Activated T-cell treated with anti-CD3 and anti-CD28 coated beads, Interleukin-2, amount 50 U/mL, for 72 hours (primary cell): ENCODE data around the gene MICALL1. TPM values are rescaled to one million over a fixed set of nuclear protein-coding genes. Genes with fewer than 3 reads are reported as not detected.
A peak's percentile ranks its signal among the peaks of the same experiment; 100 is the strongest.
"Not testable (repeated sequence)": the region's sequence is repeated elsewhere in the genome, so short reads cannot be mapped to it uniquely, and the experiment has no call there.

Source experiments
- ATAC-seq, 2 donors: fragments of 150-1000 bp; cut with Tn5 transposase; replicated peaks in 1 of 2; 2 replicates each; pipeline ENCODE4 v1.10.0; 2021; ENCODE audit warnings: moderate library complexity in 2 of 2, mild to moderate bottlenecking in 1 of 2
- DNase-seq, 2 donors: peaks; one replicate each; pipeline ENCODE4 v3.0.0; 2021 to 2022; ENCODE audit warnings: mixed read lengths in 1 of 2
- H3K27ac Mint-ChIP-seq: one replicate; pipeline ENCODE4 v1.8.0; 2022; ENCODE audit warnings: mild to moderate bottlenecking, moderate library complexity, mixed read lengths
- H3K27me3 Mint-ChIP-seq: one replicate; pipeline ENCODE4 v1.8.0; 2022; ENCODE audit warnings: low read depth, mixed read lengths
- H3K36me3 Mint-ChIP-seq, 2 donors: one replicate each; pipeline ENCODE4 v1.8.0; 2022; ENCODE audit warnings: mixed read lengths in 2 of 2, mild to moderate bottlenecking in 1 of 2; ENCODE audit not compliant: insufficient read depth in 2 of 2
- H3K4me1 Mint-ChIP-seq: one replicate; pipeline ENCODE4 v1.8.0; 2022; ENCODE audit warnings: low read depth, mixed read lengths
- H3K4me3 Mint-ChIP-seq, 2 donors: one replicate each; pipeline ENCODE4 v1.8.0; 2022; ENCODE audit warnings: mild to moderate bottlenecking in 2 of 2, mixed read lengths in 2 of 2, moderate library complexity in 2 of 2
- H3K9me3 Mint-ChIP-seq, 2 donors: one replicate each; pipeline ENCODE4 v1.8.0; 2022; ENCODE audit warnings: mixed read lengths in 2 of 2
- total RNA-seq, 2 donors: library from RNA; stranded (reverse); gene quantifications; one replicate each; pipeline ENCODE4 v1.2.3, GENCODE V29; 2022

MICALL1 gene
- total RNA-seq, 2 donors from 2014 or later = 21.3 to 21.6 TPM

GRCh38 chr22:37943825-37944198 is 37.7 kb downstream of the MICALL1 start:
- no peak overlapping the region for H3K27ac Mint-ChIP-seq
- no peak for ATAC-seq
- H3K4me1 Mint-ChIP-seq = no peaks in the 10 kb centered on the region
- no peak overlapping the region for H3K4me3 Mint-ChIP-seq
- no peaks in the 10 kb centered on the region for H3K27me3 Mint-ChIP-seq
- no peaks in the 10 kb centered on the region for H3K9me3 Mint-ChIP-seq
- no peak for DNase-seq
- no peaks in the 10 kb centered on the region for H3K36me3 Mint-ChIP-seq

- not testable (repeated sequence) for H3K36me3 Mint-ChIP-seq, H3K27ac Mint-ChIP-seq, DNase-seq, ATAC-seq, H3K4me1 Mint-ChIP-seq, H3K4me3 Mint-ChIP-seq, H3K27me3 Mint-ChIP-seq, H3K9me3 Mint-ChIP-seq
Measured at GRCh38 chr22:37944423-37944822, 38.3 kb downstream of the MICALL1 start.

GRCh38 chr22:37947142-37947795 is 41.2 kb downstream of the MICALL1 start:
- ATAC-seq, H3K36me3 Mint-ChIP-seq, H3K27me3 Mint-ChIP-seq, H3K4me1 Mint-ChIP-seq, H3K9me3 Mint-ChIP-seq, H3K4me3 Mint-ChIP-seq, H3K27ac Mint-ChIP-seq, DNase-seq: not testable (repeated sequence)

- ATAC-seq (no peak), DNase-seq (no peak)
- Mint-ChIP-seq H3K27ac (no peak overlapping the region), H3K27me3 (peaks cover 10% of the 10 kb centered on the region), H3K9me3 (no peaks in the 10 kb centered on the region), H3K4me1 (peaks cover 27% of the 10 kb centered on the region), H3K36me3 (peaks cover 2 to 3% of the 10 kb centered on the region in 2 donors), H3K4me3 (no peak overlapping the region)
Measured at GRCh38 chr22:37951305-37951704, 45.2 kb downstream of the MICALL1 start.

- H3K27me3 Mint-ChIP-seq = peaks cover 10% of the 10 kb centered on the region
- not testable (repeated sequence) for H3K9me3 Mint-ChIP-seq, H3K36me3 Mint-ChIP-seq, H3K27ac Mint-ChIP-seq, ATAC-seq
- peaks cover 27% of the 10 kb centered on the region for H3K4me1 Mint-ChIP-seq
- peak overlapping the region; percentile 88 to 91 for H3K4me3 Mint-ChIP-seq
- peak in 1 of 2 donors; percentile 10 for DNase-seq
Measured at GRCh38 chr22:37952629-37953028, 46.5 kb downstream of the MICALL1 start.

GRCh38 chr22:37953062-37953436 is 47.0 kb downstream of the MICALL1 start:
- Mint-ChIP-seq H3K36me3 (peaks cover 4 to 5% of the 10 kb centered on the region in 2 donors), H3K4me3 (peak overlapping the region; percentile 88 to 91), H3K27ac (peak overlapping the region; percentile 95), H3K4me1 (peaks cover 27% of the 10 kb centered on the region), H3K9me3 (no peaks in the 10 kb centered on the region), H3K27me3 (peaks cover 10% of the 10 kb centered on the region)
- DNase-seq = no peak
- ATAC-seq = peak in 1 of 2 donors; percentile 10

- Mint-ChIP-seq H3K36me3 (peaks cover 6 to 7% of the 10 kb centered on the region in 2 donors), H3K4me3 (peak within 1 kb of the TSS; percentile 88 to 91), H3K4me1 (peaks cover 27% of the 10 kb centered on the region), H3K27ac (peak within 1 kb of the TSS; percentile 95), H3K27me3 (peaks cover 10% of the 10 kb centered on the region), H3K9me3 (no peaks in the 10 kb centered on the region)
- DNase-seq = peak; percentile 96
- ATAC-seq = peak; percentile 97
Measured at GRCh38 chr22:37953437-37954179, 47.5 kb downstream of the MICALL1 start, which contains the start of the genes C22orf23 and POLR2F. Gene C22orf23 (minus strand): TSS chr22:37953601. CDS start chr22:37953149, 452 bp downstream. Gene POLR2F (plus strand): TSS chr22:37953699. CDS start chr22:37953788, 89 bp downstream.

DNA sequence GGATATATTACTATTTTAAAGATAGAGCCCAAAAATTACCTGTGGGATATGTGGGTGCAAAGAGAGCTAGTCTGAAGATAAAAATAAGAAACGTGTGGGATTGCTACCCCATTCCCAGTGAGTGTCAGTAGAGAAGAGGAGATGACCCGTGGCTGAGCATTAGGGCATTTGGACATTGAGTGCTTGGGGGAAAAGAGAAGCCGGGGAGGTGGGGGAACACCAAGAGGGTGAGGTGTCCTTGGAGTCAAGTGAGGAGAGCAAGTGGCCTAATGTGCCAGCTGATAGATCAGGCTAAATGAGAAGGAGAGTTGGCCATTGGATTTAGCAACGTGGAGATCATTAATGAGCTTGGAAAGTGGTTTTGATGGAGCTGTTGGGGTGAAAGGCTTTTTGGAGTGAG is 48.6 kb downstream of the MICALL1 start:
- Mint-ChIP-seq H3K4me3 (peak overlapping the region; percentile 88 to 91), H3K4me1 (peaks cover 27% of the 10 kb centered on the region), H3K27me3 (peaks cover 10% of the 10 kb centered on the region), H3K36me3 (peaks cover 13 to 15% of the 10 kb centered on the region in 2 donors), H3K27ac (peak overlapping the region; percentile 24), H3K9me3 (no peaks in the 10 kb centered on the region)
- DNase-seq (no peak), ATAC-seq (no peak)

- not testable (repeated sequence) for ATAC-seq, H3K9me3 Mint-ChIP-seq, H3K4me3 Mint-ChIP-seq, DNase-seq, H3K27ac Mint-ChIP-seq
- Mint-ChIP-seq H3K4me1 (peaks cover 27% of the 10 kb centered on the region), H3K36me3 (peaks cover 13 to 17% of the 10 kb centered on the region in 2 donors), H3K27me3 (peaks cover 10% of the 10 kb centered on the region)
Measured at GRCh38 chr22:37955825-37956397, 49.8 kb downstream of the MICALL1 start.

DNA sequence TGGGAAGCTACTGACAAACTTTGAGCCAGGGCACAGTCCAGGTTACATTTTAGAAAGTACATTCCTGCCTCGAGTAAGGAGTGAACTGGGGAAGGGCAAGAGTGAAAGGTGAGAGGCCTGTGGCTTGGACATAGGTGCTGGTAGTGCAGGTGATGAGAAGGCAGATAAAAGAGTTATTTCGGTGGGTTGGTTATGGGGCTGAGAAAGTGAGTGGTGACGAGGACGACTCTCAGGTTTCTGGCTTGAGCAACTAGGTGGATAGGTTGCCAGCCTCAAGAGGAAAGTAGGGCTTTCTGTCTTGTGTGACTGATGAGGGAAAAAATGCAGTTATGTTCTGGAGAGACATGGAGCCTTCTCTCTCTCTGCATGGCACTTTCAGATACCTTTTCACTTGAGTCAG is 51.1 kb downstream of the MICALL1 start:
- ATAC-seq (no peak), DNase-seq (no peak)
- no peak overlapping the region for H3K4me3 Mint-ChIP-seq
- H3K27ac Mint-ChIP-seq = no peak overlapping the region
- peaks cover 6% of the 10 kb centered on the region for H3K27me3 Mint-ChIP-seq
- H3K9me3 Mint-ChIP-seq = no peaks in the 10 kb centered on the region
- peaks cover 23% of the 10 kb centered on the region for H3K4me1 Mint-ChIP-seq
- peaks cover 15 to 22% of the 10 kb centered on the region in 2 donors for H3K36me3 Mint-ChIP-seq

DNA sequence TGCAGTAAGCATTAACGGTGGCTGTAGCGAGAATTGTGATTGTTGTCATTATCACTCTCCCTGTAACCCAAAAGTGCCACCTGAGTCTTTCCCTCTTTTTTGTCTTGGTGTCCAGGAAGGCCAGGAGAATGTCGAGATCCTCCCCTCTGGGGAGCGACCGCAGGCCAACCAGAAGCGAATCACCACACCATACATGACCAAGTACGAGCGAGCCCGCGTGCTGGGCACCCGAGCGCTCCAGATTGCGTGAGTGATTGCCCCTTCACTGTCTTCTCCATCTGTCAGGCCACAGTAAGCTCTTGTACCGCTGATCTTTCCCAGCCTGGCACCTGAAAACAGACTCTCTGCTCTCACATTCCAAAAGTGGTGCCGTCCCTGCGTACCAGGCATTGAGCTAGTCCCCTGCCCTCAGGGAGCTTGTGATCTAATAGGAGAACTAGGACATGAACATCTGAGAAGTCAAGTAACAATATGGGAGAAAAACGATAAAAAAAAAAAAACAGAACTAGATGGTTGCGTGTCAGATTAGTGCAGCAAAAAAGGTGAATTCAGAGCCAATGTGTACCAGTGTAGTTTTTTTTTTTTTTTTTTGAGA is 53.2 kb downstream of the MICALL1 start:
- DNase-seq (no peak), ATAC-seq (no peak)
- Mint-ChIP-seq H3K4me3 (no peak overlapping the region), H3K4me1 (peaks cover 9% of the 10 kb centered on the region), H3K27me3 (no peaks in the 10 kb centered on the region), H3K36me3 (peaks cover 13 to 19% of the 10 kb centered on the region in 2 donors), H3K27ac (no peak overlapping the region), H3K9me3 (no peaks in the 10 kb centered on the region)

DNA sequence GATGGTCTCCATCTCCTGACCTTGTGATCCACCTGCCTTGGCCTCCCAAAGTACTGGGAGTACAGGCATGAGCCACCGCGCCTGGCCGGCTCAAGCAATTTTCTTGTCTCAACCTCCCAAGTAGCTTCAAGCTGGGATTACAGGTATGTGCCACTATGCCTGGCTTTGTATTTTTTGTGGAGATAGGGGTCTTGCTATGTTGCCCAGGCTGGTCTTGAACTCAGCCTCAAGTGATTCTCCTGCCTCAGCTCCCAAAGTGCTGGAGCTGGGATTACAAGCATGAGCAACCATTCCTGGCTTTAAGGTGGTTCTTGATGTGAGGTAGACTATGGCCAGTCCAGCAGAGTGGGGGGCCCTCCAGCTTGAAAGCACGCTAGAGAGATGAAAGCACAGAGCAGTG is 55.0 kb downstream of the MICALL1 start:
- peaks cover 13 to 23% of the 10 kb centered on the region in 2 donors for H3K36me3 Mint-ChIP-seq
- H3K9me3 Mint-ChIP-seq = no peaks in the 10 kb centered on the region
- ATAC-seq (no peak), DNase-seq (no peak)
- H3K4me1 Mint-ChIP-seq = peaks cover 4% of the 10 kb centered on the region
- H3K27ac Mint-ChIP-seq = no peak overlapping the region
- H3K27me3 Mint-ChIP-seq = no peaks in the 10 kb centered on the region
- no peak overlapping the region for H3K4me3 Mint-ChIP-seq
